WTC11 (cell line): ENCODE results near the gene CORO1C.

Experiments
- CBFB ChIP-seq: sonication (generic); formaldehyde crosslinking; IDR thresholded peaks from 2 replicates; pipeline ENCODE4 v1.8.1; 2022; ENCODE audit warnings: mild to moderate bottlenecking, low read depth, missing genetic modification reagents
- CREM ChIP-seq: sonication (generic); formaldehyde crosslinking; IDR thresholded peaks from 2 replicates; pipeline ENCODE4 v1.8.1; 2022; ENCODE audit warnings: mild to moderate bottlenecking, missing genetic modification reagents, moderate library complexity
- CTCF ChIP-seq: fragments of 200-600 bp; IDR thresholded peaks from 2 replicates; pipeline ENCODE4 v1.8.0; 2022; ENCODE audit warnings: antibody characterized with exemption
- FOXJ3 ChIP-seq: sonication (generic); formaldehyde crosslinking; IDR thresholded peaks from 2 replicates; pipeline ENCODE4 v1.9.0; 2021; ENCODE audit warnings: missing genetic modification reagents, mild to moderate bottlenecking, borderline replicate concordance
- NFYB ChIP-seq: sonication (generic); formaldehyde crosslinking; conservative IDR thresholded peaks from 2 replicates; pipeline ENCODE4 v1.8.0; 2022; ENCODE audit warnings: low read depth, missing genetic modification reagents
- TEAD4 ChIP-seq: sonication (generic); formaldehyde crosslinking; IDR thresholded peaks from 2 replicates; pipeline ENCODE4 v1.8.0; 2022; ENCODE audit warnings: mild to moderate bottlenecking, missing genetic modification reagents
- TP53 ChIP-seq: sonication (generic); formaldehyde crosslinking; IDR thresholded peaks from 2 replicates; pipeline ENCODE4 v1.8.1; 2023; ENCODE audit warnings: mild to moderate bottlenecking, missing genetic modification reagents
- ZNF263 ChIP-seq: sonication (generic); formaldehyde crosslinking; IDR thresholded peaks from 2 replicates; pipeline ENCODE4 v1.8.1; 2022; ENCODE audit warnings: low read depth, mild to moderate bottlenecking, moderate library complexity, missing genetic modification reagents
- TF ChIP-seq, protein P1 (sequence below): sonication (generic); formaldehyde crosslinking; IDR thresholded peaks from 2 replicates; pipeline ENCODE4 v1.8.1; 2022; ENCODE audit warnings: missing genetic modification reagents, borderline replicate concordance
- TF ChIP-seq, protein P2 (sequence below): sonication (generic); formaldehyde crosslinking; IDR thresholded peaks from 2 replicates; pipeline ENCODE4 v1.8.1; 2023; ENCODE audit warnings: mild to moderate bottlenecking, missing genetic modification reagents, moderate library complexity
- TF ChIP-seq, protein P3 (sequence below): sonication (generic); formaldehyde crosslinking; IDR thresholded peaks from 2 replicates; pipeline ENCODE4 v1.8.1; 2022; ENCODE audit warnings: low read depth, mild to moderate bottlenecking, moderate library complexity, missing genetic modification reagents, borderline replicate concordance
- TF ChIP-seq, protein P4 (sequence below): sonication (generic); formaldehyde crosslinking; IDR thresholded peaks from 2 replicates; pipeline ENCODE4 v1.8.1; 2023; ENCODE audit warnings: mild to moderate bottlenecking, missing genetic modification reagents, borderline replicate concordance

GRCh38 chr12:108610336-108610815, 120.9 kb downstream of the CORO1C start:
- no peak for TF ChIP-seq FOXJ3 (CRISPR knock-in tag)
- no peak for TF ChIP-seq CTCF
- TF ChIP-seq, protein P1, sequence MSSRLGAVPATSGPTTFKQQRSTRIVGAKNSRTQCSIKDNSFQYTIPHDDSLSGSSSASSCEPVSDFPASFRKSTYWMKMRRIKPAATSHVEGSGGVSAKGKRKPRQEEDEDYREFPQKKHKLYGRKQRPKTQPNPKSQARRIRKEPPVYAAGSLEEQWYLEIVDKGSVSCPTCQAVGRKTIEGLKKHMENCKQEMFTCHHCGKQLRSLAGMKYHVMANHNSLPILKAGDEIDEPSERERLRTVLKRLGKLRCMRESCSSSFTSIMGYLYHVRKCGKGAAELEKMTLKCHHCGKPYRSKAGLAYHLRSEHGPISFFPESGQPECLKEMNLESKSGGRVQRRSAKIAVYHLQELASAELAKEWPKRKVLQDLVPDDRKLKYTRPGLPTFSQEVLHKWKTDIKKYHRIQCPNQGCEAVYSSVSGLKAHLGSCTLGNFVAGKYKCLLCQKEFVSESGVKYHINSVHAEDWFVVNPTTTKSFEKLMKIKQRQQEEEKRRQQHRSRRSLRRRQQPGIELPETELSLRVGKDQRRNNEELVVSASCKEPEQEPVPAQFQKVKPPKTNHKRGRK: no peak
- TF ChIP-seq, protein P2, sequence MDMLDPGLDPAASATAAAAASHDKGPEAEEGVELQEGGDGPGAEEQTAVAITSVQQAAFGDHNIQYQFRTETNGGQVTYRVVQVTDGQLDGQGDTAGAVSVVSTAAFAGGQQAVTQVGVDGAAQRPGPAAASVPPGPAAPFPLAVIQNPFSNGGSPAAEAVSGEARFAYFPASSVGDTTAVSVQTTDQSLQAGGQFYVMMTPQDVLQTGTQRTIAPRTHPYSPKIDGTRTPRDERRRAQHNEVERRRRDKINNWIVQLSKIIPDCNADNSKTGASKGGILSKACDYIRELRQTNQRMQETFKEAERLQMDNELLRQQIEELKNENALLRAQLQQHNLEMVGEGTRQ: no peak
- no peak for TF ChIP-seq CREM
- TF ChIP-seq TP53 (CRISPR knock-in tag): no peak
- no peak for TF ChIP-seq CBFB
- TF ChIP-seq NFYB (CRISPR knock-in tag): no peak
- TF ChIP-seq ZNF263 (CRISPR knock-in tag): no peak
- TF ChIP-seq, protein P3, sequence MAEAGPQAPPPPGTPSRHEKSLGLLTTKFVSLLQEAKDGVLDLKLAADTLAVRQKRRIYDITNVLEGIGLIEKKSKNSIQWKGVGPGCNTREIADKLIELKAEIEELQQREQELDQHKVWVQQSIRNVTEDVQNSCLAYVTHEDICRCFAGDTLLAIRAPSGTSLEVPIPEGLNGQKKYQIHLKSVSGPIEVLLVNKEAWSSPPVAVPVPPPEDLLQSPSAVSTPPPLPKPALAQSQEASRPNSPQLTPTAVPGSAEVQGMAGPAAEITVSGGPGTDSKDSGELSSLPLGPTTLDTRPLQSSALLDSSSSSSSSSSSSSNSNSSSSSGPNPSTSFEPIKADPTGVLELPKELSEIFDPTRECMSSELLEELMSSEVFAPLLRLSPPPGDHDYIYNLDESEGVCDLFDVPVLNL (CRISPR knock-in tag): no peak
- TF ChIP-seq TEAD4 (CRISPR knock-in tag): no peak
- TF ChIP-seq, protein P4, sequence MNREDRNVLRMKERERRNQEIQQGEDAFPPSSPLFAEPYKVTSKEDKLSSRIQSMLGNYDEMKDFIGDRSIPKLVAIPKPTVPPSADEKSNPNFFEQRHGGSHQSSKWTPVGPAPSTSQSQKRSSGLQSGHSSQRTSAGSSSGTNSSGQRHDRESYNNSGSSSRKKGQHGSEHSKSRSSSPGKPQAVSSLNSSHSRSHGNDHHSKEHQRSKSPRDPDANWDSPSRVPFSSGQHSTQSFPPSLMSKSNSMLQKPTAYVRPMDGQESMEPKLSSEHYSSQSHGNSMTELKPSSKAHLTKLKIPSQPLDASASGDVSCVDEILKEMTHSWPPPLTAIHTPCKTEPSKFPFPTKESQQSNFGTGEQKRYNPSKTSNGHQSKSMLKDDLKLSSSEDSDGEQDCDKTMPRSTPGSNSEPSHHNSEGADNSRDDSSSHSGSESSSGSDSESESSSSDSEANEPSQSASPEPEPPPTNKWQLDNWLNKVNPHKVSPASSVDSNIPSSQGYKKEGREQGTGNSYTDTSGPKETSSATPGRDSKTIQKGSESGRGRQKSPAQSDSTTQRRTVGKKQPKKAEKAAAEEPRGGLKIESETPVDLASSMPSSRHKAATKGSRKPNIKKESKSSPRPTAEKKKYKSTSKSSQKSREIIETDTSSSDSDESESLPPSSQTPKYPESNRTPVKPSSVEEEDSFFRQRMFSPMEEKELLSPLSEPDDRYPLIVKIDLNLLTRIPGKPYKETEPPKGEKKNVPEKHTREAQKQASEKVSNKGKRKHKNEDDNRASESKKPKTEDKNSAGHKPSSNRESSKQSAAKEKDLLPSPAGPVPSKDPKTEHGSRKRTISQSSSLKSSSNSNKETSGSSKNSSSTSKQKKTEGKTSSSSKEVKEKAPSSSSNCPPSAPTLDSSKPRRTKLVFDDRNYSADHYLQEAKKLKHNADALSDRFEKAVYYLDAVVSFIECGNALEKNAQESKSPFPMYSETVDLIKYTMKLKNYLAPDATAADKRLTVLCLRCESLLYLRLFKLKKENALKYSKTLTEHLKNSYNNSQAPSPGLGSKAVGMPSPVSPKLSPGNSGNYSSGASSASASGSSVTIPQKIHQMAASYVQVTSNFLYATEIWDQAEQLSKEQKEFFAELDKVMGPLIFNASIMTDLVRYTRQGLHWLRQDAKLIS (CRISPR knock-in tag): no peak
